Psoas muscle (tissue), 8 donors: ENCODE data around the gene RPTOR. TPM values are rescaled to one million over a fixed set of nuclear protein-coding genes. Genes with fewer than 3 reads are reported as not detected.

ENCODE experiments used
- ATAC-seq, 4 donors: fragments of 200-7000 bp; cut with Tn5 transposase; one replicate each; pipeline ENCODE4 v1.9.1; 2020; ENCODE audit warnings: moderate library complexity in 3 of 4, mild to moderate bottlenecking in 2 of 4
- DNase-seq, 2 donors: peaks; one replicate each; pipeline ENCODE4 v3.0.0-alpha.2; 2020
- H3K27ac ChIP-seq: fragments of 200-600 bp; one replicate; pipeline ENCODE4 v1.8.0; 2022
- H3K27me3 ChIP-seq, 3 donors: fragments of 200-600 bp in 1 of 3; one replicate each; pipeline versions ENCODE4 v1.6.1 to v1.8.0; 2013 to 2022; ENCODE audit warnings: low read length in 2 of 3, mild to moderate bottlenecking in 2 of 3, moderate library complexity in 1 of 3; ENCODE audit not compliant: insufficient read depth in 3 of 3
- H3K36me3 ChIP-seq, 2 donors: fragments of 200-600 bp in 1 of 2; one replicate each; pipeline versions ENCODE4 v1.6.1 to v1.8.0; 2013 to 2022; ENCODE audit warnings: low read depth in 1 of 2, mild to moderate bottlenecking in 1 of 2, moderate library complexity in 1 of 2; ENCODE audit not compliant: insufficient read depth in 1 of 2
- H3K4me1 ChIP-seq: fragments of 200-600 bp; one replicate; pipeline ENCODE4 v1.8.0; 2022
- H3K4me3 ChIP-seq: fragments of 200-600 bp; one replicate; pipeline ENCODE4 v1.8.0; 2022; ENCODE audit warnings: mild to moderate bottlenecking
- H3K9me3 ChIP-seq: fragments of 200-600 bp; one replicate; pipeline ENCODE4 v1.8.0; 2022
- CTCF ChIP-seq: fragments of 200-600 bp; IDR thresholded peaks from one replicate; pipeline ENCODE4 v1.8.0; 2022; ENCODE audit warnings: antibody characterized with exemption
- WGBS, 3 donors: extraction: QIAGEN DNeasy Blood & Tissue Kit; methylation state at CpG; one replicate each; pipeline versions ENCODE4 v1.1.6 to v1.1.7; 2013; 5-methylcytosine and 5-hydroxymethylcytosine counted together
- intact Hi-C, 2 donors: fragments of 100-400 bp; cut with DNase I; formaldehyde crosslinking; loops; one replicate each; pipeline versions ENCODE4 v1.11.0 to v1.14.2; 2022
- polyA plus RNA-seq, 3 donors: library from polyadenylated mRNA; stranded (reverse); fragments of 200-250 nt; gene quantifications; one replicate each; pipeline ENCODE4 v1.2.3, GENCODE V29; 2013
- total RNA-seq, 4 donors: library from RNA; stranded (reverse); fragmentation: NEBNext Ultra II Directional in 2 of 4; extraction: Animal tissue kit (Norgen Biotek cat#: 25700) in 2 of 4; gene quantifications; one replicate each; pipeline versions ENCODE4 v1.2.1 to v1.2.4, GENCODE V29; 2021 to 2023
- donor health status: healthy with polysubstance abuse.
- donor health status: DM: no; HTN: no; CAD: no; lungs with moderate emphysema.
- donor health status: Bipolar disorder and iron deficiency.
- donor health status: healthy.
- donor health status: DM: yes; HTN: yes; CAD: no.
- donor health status: DM: no; HTN: no; CAD: no.
- donor health status: DM: no; HTN: no; CAD: no.
- donor health status: DM: yes; HTN: yes; CAD: no.

The RPTOR gene
- total and polyA plus RNA-seq, 7 donors: 13.6 to 82.2 (median 32.5) TPM

GRCh38 chr17:80527016-80527645 lies 17.5 kb upstream of the RPTOR start:
- no peak for DNase-seq
- Histone ChIP-seq H3K9me3 (no peaks in the 10 kb centered on the region), H3K4me3 (no peak overlapping the region), H3K27me3 (peaks cover 0 to 6% (median 4%) of the 10 kb centered on the region in 3 donors), H3K4me1 (peaks cover 7% of the 10 kb centered on the region), H3K36me3 (no peaks in the 10 kb centered on the region), H3K27ac (no peak overlapping the region)
- 87 to 91% (median 88%) methylated on average over 21 of the region's 21 CpGs for WGBS, 3 donors
- no peak for TF ChIP-seq CTCF
- ATAC-seq: no peak
- intact Hi-C loops: no loop called here

- 37 to 62% (median 41%) methylated on average over 8 of the region's 8 CpGs for WGBS, 3 donors
- no peaks in the 10 kb centered on the region for H3K27me3 ChIP-seq
- peak in 1 of 4 donors; percentile 32 for ATAC-seq
Measured at GRCh38 chr17:80528536-80528935, 16.1 kb upstream of the RPTOR start.

GRCh38 chr17:80529104-80529903 lies 15.3 kb upstream of the RPTOR start:
- no peaks in the 10 kb centered on the region for H3K27me3 ChIP-seq
- no peaks in the 10 kb centered on the region for H3K36me3 ChIP-seq
- peaks cover 7% of the 10 kb centered on the region for H3K4me1 ChIP-seq
- DNase-seq (peak; percentile 45 to 84), ATAC-seq (peak; percentile 82 to 90 (median 83))
- WGBS, 3 donors: 23 to 31% (median 25%) methylated on average over 23 of the region's 23 CpGs
- intact Hi-C loops: no loop called here
- H3K9me3 ChIP-seq: no peaks in the 10 kb centered on the region
- TF ChIP-seq CTCF: no peak
- H3K27ac ChIP-seq: peak overlapping the region; percentile 48
- no peak overlapping the region for H3K4me3 ChIP-seq

More at GRCh38 chr17:80528536-80528935, 16.1 kb upstream of the RPTOR start:
- Histone ChIP-seq H3K27ac (peak overlapping the region; percentile 48), H3K9me3 (no peaks in the 10 kb centered on the region), H3K4me1 (peaks cover 7% of the 10 kb centered on the region), H3K36me3 (no peaks in the 10 kb centered on the region), H3K4me3 (no peak overlapping the region)
- no peak for DNase-seq
- no peak for TF ChIP-seq CTCF
- intact Hi-C loops: no loop called here

GRCh38 chr17:80529904-80530292 lies 14.7 kb upstream of the RPTOR start:
- no peak for TF ChIP-seq CTCF
- ATAC-seq (peak in 2 of 4 donors; percentile 4 to 10), DNase-seq (no peak)
- H3K36me3 ChIP-seq: no peaks in the 10 kb centered on the region
- H3K4me3 ChIP-seq: no peak overlapping the region
- H3K27me3 ChIP-seq: no peaks in the 10 kb centered on the region
- peaks cover 7% of the 10 kb centered on the region for H3K4me1 ChIP-seq
- WGBS, 3 donors: 23 to 55% (median 40%) methylated on average over 6 of the region's 6 CpGs
- intact Hi-C loops: no loop called here
- H3K27ac ChIP-seq: peak overlapping the region; percentile 48
- H3K9me3 ChIP-seq: no peaks in the 10 kb centered on the region
